A673 (cell line): ENCODE results near the gene PRXL2C. TPM values are rescaled to one million over a fixed set of nuclear protein-coding genes. Genes with fewer than 3 reads are reported as not detected.
"Not testable (repeated sequence)": the region's sequence is repeated elsewhere in the genome, so short reads cannot be mapped to it uniquely, and the experiment has no call there.

Experiments used
- BruUV-seq: library from RNA; stranded (reverse); fragments of 400-500 nt; replicated peaks from 2 replicates; lab custom pipeline; 2021; lab: Mats Ljungman, UMichigan
- CTCF ChIA-PET: fragments of 300-600 bp; sonication (Branson Sonifier 250); formaldehyde crosslinking; loops from one replicate; lab custom pipeline; 2022; ENCODE audit warnings: antibody characterized with exemption; lab: Charles Lee
- POLR2A ChIA-PET: fragments of 300-600 bp; sonication (Branson Sonifier 250); formaldehyde crosslinking; loops from one replicate; lab custom pipeline; 2022; ENCODE audit warnings: antibody characterized with exemption; ENCODE audit not compliant: low non-redundant PET; lab: Charles Lee
- DNase-seq: peaks from one replicate; pipeline ENCODE4 v3.0.0-alpha.2; 2015; ENCODE audit warnings: low spot score
- H3K27ac ChIP-seq: fragments of 200-600 bp; sonication (generic); 2 replicates; pipeline ENCODE4 v1.5.1; 2016; ENCODE audit warnings: mixed run types, low read depth, mild to moderate bottlenecking, mixed read lengths, antibody characterized with exemption, low read length; ENCODE audit not compliant: poor library complexity, severe bottlenecking
- H3K27me3 ChIP-seq: fragments of 200-600 bp; sonication (generic); replicated peaks from 2 replicates; pipeline ENCODE4 v1.6.1; 2017; ENCODE audit warnings: mixed run types, low read depth, mild to moderate bottlenecking, mixed read lengths, antibody characterized with exemption, low read length; ENCODE audit not compliant: insufficient read depth, poor library complexity
- H3K36me3 ChIP-seq: fragments of 200-600 bp; sonication (generic); 2 replicates; pipeline ENCODE4 v1.6.1; 2016; ENCODE audit warnings: mixed run types, mild to moderate bottlenecking, mixed read lengths, antibody characterized with exemption, low read length; ENCODE audit not compliant: insufficient read depth, poor library complexity, severe bottlenecking
- H3K4me1 ChIP-seq: fragments of 200-600 bp; sonication (generic); 2 replicates; pipeline ENCODE4 v1.6.1; 2017; ENCODE audit warnings: mixed run types, mild to moderate bottlenecking, mixed read lengths, antibody characterized with exemption, low read length; ENCODE audit not compliant: insufficient read depth, poor library complexity, severe bottlenecking
- H3K4me3 ChIP-seq: fragments of 200-600 bp; sonication (generic); 2 replicates; pipeline ENCODE4 v1.5.1; 2016; ENCODE audit warnings: low read depth, mixed run types, mild to moderate bottlenecking, mixed read lengths, low read length; ENCODE audit not compliant: poor library complexity, severe bottlenecking
- H3K9me3 ChIP-seq: fragments of 200-600 bp; sonication (generic); 2 replicates; pipeline ENCODE4 v1.6.1; 2016; ENCODE audit warnings: mixed run types, low read depth, mild to moderate bottlenecking, mixed read lengths, antibody characterized with exemption, low read length; ENCODE audit not compliant: poor library complexity, severe bottlenecking
- CTCF ChIP-seq: fragments of 300-800, 200-600 bp; sonication (generic); conservative IDR thresholded peaks from 2 replicates; pipeline ENCODE4 v1.5.1; 2017; ENCODE audit warnings: low read depth, mild to moderate bottlenecking, antibody characterized with exemption, low read length, moderate library complexity, mixed read lengths
- EZH2 ChIP-seq: fragments of 200-600 bp; sonication (generic); IDR thresholded peaks from 2 replicates; pipeline ENCODE4 v1.6.1; 2017; ENCODE audit warnings: borderline replicate concordance, low read depth, mild to moderate bottlenecking, mixed read lengths, antibody characterized with exemption, low read length; ENCODE audit not compliant: poor library complexity, severe bottlenecking
- intact Hi-C: fragments of 100-400 bp; cut with micrococcal nuclease; formaldehyde crosslinking; loops from one replicate; pipeline ENCODE4 v1.10.0; 2022; ENCODE audit not compliant: unreplicated experiment
- total RNA-seq: library from RNA; stranded (reverse); gene quantifications from 2 replicates; pipeline ENCODE4 v1.2.3, GENCODE V29; 2021

PRXL2C gene
- total RNA-seq, 1 experiment from 2014 or later: 2.6 TPM

GRCh38 chr9:96615411-96615810 lies 39.7 kb downstream of the PRXL2C start:
- Histone ChIP-seq H3K36me3 (no peaks in the 10 kb centered on the region), H3K27me3 (no peaks in the 10 kb centered on the region), H3K9me3 (no peaks in the 10 kb centered on the region), H3K4me1 (peaks cover 29% of the 10 kb centered on the region), H3K4me3 (no peak overlapping the region), H3K27ac (no peak overlapping the region)
- ChIA-PET CTCF (no interaction called here), POLR2A (no interaction called here)
- TF ChIP-seq EZH2 (no peak), CTCF (no peak)
- no peak for DNase-seq
- intact Hi-C loops: no loop called here
- no TSS peak for BruUV-seq

DNA sequence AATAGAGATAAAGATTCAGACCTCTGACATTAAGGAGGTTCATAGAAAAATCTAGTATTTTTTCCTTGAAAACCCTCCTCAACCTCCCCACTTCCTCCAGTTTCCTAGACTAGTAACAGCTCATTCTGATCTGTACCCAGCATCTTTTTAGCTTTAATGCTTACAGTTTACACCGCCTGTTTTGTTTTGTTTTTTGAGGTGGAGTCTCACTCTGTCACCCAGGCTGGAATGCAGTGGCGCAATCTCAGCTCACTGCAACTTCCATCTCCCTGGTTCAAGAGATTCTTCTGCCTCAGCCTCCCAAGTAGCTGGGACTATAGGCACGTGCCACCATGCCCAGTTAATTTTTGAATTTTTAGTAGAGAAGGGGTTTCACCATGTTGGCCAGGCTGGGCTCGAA lies 40.5 kb downstream of the PRXL2C start:
- CTCF ChIA-PET, H3K27me3 ChIP-seq, POLR2A ChIA-PET, intact Hi-C loops, H3K9me3 ChIP-seq, BruUV-seq, H3K36me3 ChIP-seq, DNase-seq, H3K4me3 ChIP-seq, H3K27ac ChIP-seq: not testable (repeated sequence)
- peaks cover 29% of the 10 kb centered on the region for H3K4me1 ChIP-seq

- no peak overlapping the region for H3K4me3 ChIP-seq
- no peaks in the 10 kb centered on the region for H3K36me3 ChIP-seq
- no peak overlapping the region for H3K27ac ChIP-seq
- ChIA-PET POLR2A (no interaction called here), CTCF (no interaction called here)
- no peaks in the 10 kb centered on the region for H3K27me3 ChIP-seq
- intact Hi-C loops: no loop called here
- no peaks in the 10 kb centered on the region for H3K9me3 ChIP-seq
- no TSS peak for BruUV-seq
- TF ChIP-seq EZH2: no peak
- no peak for TF ChIP-seq CTCF
- no peak for DNase-seq
- H3K4me1 ChIP-seq: peaks cover 20% of the 10 kb centered on the region
These were observed 42.0 kb downstream of the PRXL2C start for GRCh38 chr9:96612966-96613589.
